ENCODE data around the gene ARFGAP3. TPM values are rescaled to one million over a fixed set of nuclear protein-coding genes. Genes with fewer than 3 reads are reported as not detected.

Gene ARFGAP3
- total RNA-seq, 1 donor from 2014 or later, result 80.8 TPM

GRCh38 chr22:42841444-42841843 is 15.6 kb downstream of the ARFGAP3 start:
- DNase-seq (ENCODE audit: low spot score), result no peak
- H3K4me3 Mint-ChIP-seq (ENCODE audit: unreplicated experiment), result no peak overlapping the region

GRCh38 chr22:42837556-42837955 is 19.5 kb downstream of the ARFGAP3 start:
- H3K27ac Mint-ChIP-seq (ENCODE audit: unreplicated experiment), result no peak overlapping the region
- H3K27me3 Mint-ChIP-seq (ENCODE audit: low read depth), result no peaks in the 10 kb centered on the region
- no peaks in the 10 kb centered on the region for H3K9me3 Mint-ChIP-seq (ENCODE audit: low read depth)
- DNase-seq (ENCODE audit: low spot score), result no peak
- H3K4me1 Mint-ChIP-seq (ENCODE audit: low read depth), result peaks cover 15% of the 10 kb centered on the region
- TF ChIP-seq CTCF (IDR thresholded peaks at IDR 0.05), result no peak
- H3K4me3 Mint-ChIP-seq (ENCODE audit: unreplicated experiment), result no peak overlapping the region
- H3K36me3 Mint-ChIP-seq (ENCODE audit: low read depth), result peaks cover 25% of the 10 kb centered on the region

More at GRCh38 chr22:42841444-42841843, 15.6 kb downstream of the ARFGAP3 start:
- Mint-ChIP-seq H3K27me3 (ENCODE audit: low read depth) (no peaks in the 10 kb centered on the region), H3K4me1 (ENCODE audit: low read depth) (peaks cover 37% of the 10 kb centered on the region), H3K27ac (ENCODE audit: unreplicated experiment) (peak overlapping the region; percentile 42), H3K36me3 (ENCODE audit: low read depth) (peaks cover 35% of the 10 kb centered on the region), H3K9me3 (ENCODE audit: low read depth) (no peaks in the 10 kb centered on the region)
- no peak for TF ChIP-seq CTCF (IDR thresholded peaks at IDR 0.05)

GRCh38 chr22:42836026-42836425 is 21.0 kb downstream of the ARFGAP3 start:
- no peak for DNase-seq (ENCODE audit: low spot score)
- H3K4me1 Mint-ChIP-seq (ENCODE audit: low read depth), result peaks cover 5% of the 10 kb centered on the region
- TF ChIP-seq CTCF (IDR thresholded peaks at IDR 0.05), result no peak
- peaks cover 28% of the 10 kb centered on the region for H3K36me3 Mint-ChIP-seq (ENCODE audit: low read depth)
- H3K27ac Mint-ChIP-seq (ENCODE audit: unreplicated experiment), result no peak overlapping the region
- H3K4me3 Mint-ChIP-seq (ENCODE audit: unreplicated experiment), result no peak overlapping the region
- no peaks in the 10 kb centered on the region for H3K27me3 Mint-ChIP-seq (ENCODE audit: low read depth)
- H3K9me3 Mint-ChIP-seq (ENCODE audit: low read depth), result no peaks in the 10 kb centered on the region

GRCh38 chr22:42834177-42834949 is 22.7 kb downstream of the ARFGAP3 start:
- Mint-ChIP-seq H3K27ac (ENCODE audit: unreplicated experiment) (no peak overlapping the region), H3K9me3 (ENCODE audit: low read depth) (no peaks in the 10 kb centered on the region), H3K4me3 (ENCODE audit: unreplicated experiment) (no peak overlapping the region), H3K36me3 (ENCODE audit: low read depth) (peaks cover 27% of the 10 kb centered on the region), H3K27me3 (ENCODE audit: low read depth) (no peaks in the 10 kb centered on the region), H3K4me1 (ENCODE audit: low read depth) (no peaks in the 10 kb centered on the region)
- TF ChIP-seq CTCF (IDR thresholded peaks at IDR 0.05), result no peak
- no peak for DNase-seq (ENCODE audit: low spot score)

- no peaks in the 10 kb centered on the region for H3K9me3 Mint-ChIP-seq (ENCODE audit: low read depth)
- no peak for DNase-seq (ENCODE audit: low spot score)
- no peak overlapping the region for H3K27ac Mint-ChIP-seq (ENCODE audit: unreplicated experiment)
- no peaks in the 10 kb centered on the region for H3K27me3 Mint-ChIP-seq (ENCODE audit: low read depth)
- TF ChIP-seq CTCF (IDR thresholded peaks at IDR 0.05), result no peak
- H3K4me3 Mint-ChIP-seq (ENCODE audit: unreplicated experiment), result no peak overlapping the region
- no peaks in the 10 kb centered on the region for H3K4me1 Mint-ChIP-seq (ENCODE audit: low read depth)
- H3K36me3 Mint-ChIP-seq (ENCODE audit: low read depth), result peaks cover 32% of the 10 kb centered on the region
These were observed 24.0 kb downstream of the ARFGAP3 start for GRCh38 chr22:42833104-42833503.
